ENCODE results near the gene CSF2.

The CSF2 gene

GRCh38 chr5:132069994-132070393 is 3.6 kb upstream of the CSF2 start:
- no peaks in the 10 kb centered on the region for H3K36me3 ChIP-seq (ENCODE audit: insufficient read depth, low read length)
- H3K9me3 ChIP-seq (ENCODE audit: control insufficient read depth, insufficient read depth, low read length) = no peaks in the 10 kb centered on the region
- peaks cover 3% of the 10 kb centered on the region; the same call in 1 of the 2 replicates for H3K4me1 ChIP-seq (ENCODE audit: insufficient read depth, low read length)
- no peak overlapping the region for H3K9ac ChIP-seq (ENCODE audit: low read depth, low read length)

GRCh38 chr5:132070460-132071337 is 2.9 kb upstream of the CSF2 start:
- H3K36me3 ChIP-seq (ENCODE audit: insufficient read depth, low read length) = no peaks in the 10 kb centered on the region
- no peaks in the 10 kb centered on the region for H3K9me3 ChIP-seq (ENCODE audit: control insufficient read depth, insufficient read depth, low read length)
- no peaks in the 10 kb centered on the region for H3K4me1 ChIP-seq (ENCODE audit: insufficient read depth, low read length)
- H3K9ac ChIP-seq (ENCODE audit: low read depth, low read length) = no peak overlapping the region

- Histone ChIP-seq H3K9me3 (ENCODE audit: control insufficient read depth, insufficient read depth, low read length) (no peaks in the 10 kb centered on the region), H3K4me1 (ENCODE audit: insufficient read depth, low read length) (no peaks in the 10 kb centered on the region), H3K36me3 (ENCODE audit: insufficient read depth, low read length) (no peaks in the 10 kb centered on the region), H3K9ac (ENCODE audit: low read depth, low read length) (no peak overlapping the region)
These were observed 2.3 kb upstream of the CSF2 start for GRCh38 chr5:132071338-132071707.

GRCh38 chr5:132072070-132072469 is 1.5 kb upstream of the CSF2 start:
- Histone ChIP-seq H3K9ac (ENCODE audit: low read depth, low read length) (no peak overlapping the region), H3K9me3 (ENCODE audit: control insufficient read depth, insufficient read depth, low read length) (no peaks in the 10 kb centered on the region), H3K36me3 (ENCODE audit: insufficient read depth, low read length) (no peaks in the 10 kb centered on the region), H3K4me1 (ENCODE audit: insufficient read depth, low read length) (no peaks in the 10 kb centered on the region)

GRCh38 chr5:132072528-132072927 is 1.1 kb upstream of the CSF2 start:
- Histone ChIP-seq H3K4me1 (ENCODE audit: insufficient read depth, low read length) (no peaks in the 10 kb centered on the region), H3K36me3 (ENCODE audit: insufficient read depth, low read length) (no peaks in the 10 kb centered on the region), H3K9ac (ENCODE audit: low read depth, low read length) (no peak overlapping the region), H3K9me3 (ENCODE audit: control insufficient read depth, insufficient read depth, low read length) (no peaks in the 10 kb centered on the region)

DNA sequence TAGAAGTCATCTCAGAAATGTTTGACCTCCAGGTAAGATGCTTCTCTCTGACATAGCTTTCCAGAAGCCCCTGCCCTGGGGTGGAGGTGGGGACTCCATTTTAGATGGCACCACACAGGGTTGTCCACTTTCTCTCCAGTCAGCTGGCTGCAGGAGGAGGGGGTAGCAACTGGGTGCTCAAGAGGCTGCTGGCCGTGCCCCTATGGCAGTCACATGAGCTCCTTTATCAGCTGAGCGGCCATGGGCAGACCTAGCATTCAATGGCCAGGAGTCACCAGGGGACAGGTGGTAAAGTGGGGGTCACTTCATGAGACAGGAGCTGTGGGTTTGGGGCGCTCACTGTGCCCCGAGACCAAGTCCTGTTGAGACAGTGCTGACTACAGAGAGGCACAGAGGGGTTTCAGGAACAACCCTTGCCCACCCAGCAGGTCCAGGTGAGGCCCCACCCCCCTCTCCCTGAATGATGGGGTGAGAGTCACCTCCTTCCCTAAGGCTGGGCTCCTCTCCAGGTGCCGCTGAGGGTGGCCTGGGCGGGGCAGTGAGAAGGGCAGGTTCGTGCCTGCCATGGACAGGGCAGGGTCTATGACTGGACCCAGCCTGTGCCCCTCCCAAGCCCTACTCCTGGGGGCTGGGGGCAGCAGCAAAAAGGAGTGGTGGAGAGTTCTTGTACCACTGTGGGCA is 642 bp downstream of the CSF2 start:
- no peak overlapping the region for H3K9ac ChIP-seq (ENCODE audit: low read depth, low read length)
- H3K36me3 ChIP-seq (ENCODE audit: insufficient read depth, low read length) = no peaks in the 10 kb centered on the region
- H3K4me1 ChIP-seq (ENCODE audit: insufficient read depth, low read length) = no peaks in the 10 kb centered on the region
- H3K9me3 ChIP-seq (ENCODE audit: control insufficient read depth, insufficient read depth, low read length) = no peaks in the 10 kb centered on the region

DNA sequence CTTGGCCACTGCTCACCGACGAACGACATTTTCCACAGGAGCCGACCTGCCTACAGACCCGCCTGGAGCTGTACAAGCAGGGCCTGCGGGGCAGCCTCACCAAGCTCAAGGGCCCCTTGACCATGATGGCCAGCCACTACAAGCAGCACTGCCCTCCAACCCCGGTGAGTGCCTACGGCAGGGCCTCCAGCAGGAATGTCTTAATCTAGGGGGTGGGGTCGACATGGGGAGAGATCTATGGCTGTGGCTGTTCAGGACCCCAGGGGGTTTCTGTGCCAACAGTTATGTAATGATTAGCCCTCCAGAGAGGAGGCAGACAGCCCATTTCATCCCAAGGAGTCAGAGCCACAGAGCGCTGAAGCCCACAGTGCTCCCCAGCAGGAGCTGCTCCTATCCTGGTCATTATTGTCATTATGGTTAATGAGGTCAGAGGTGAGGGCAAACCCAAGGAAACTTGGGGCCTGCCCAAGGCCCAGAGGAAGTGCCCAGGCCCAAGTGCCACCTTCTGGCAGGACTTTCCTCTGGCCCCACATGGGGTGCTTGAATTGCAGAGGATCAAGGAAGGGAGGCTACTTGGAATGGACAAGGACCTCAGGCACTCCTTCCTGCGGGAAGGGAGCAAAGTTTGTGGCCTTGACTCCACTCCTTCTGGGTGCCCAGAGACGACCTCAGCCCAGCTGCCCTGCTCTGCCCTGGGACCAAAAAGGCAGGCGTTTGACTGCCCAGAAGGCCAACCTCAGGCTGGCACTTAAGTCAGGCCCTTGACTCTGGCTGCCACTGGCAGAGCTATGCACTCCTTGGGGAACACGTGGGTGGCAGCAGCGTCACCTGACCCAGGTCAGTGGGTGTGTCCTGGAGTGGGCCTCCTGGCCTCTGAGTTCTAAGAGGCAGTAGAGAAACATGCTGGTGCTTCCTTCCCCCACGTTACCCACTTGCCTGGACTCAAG is 1.5 kb downstream of the CSF2 start:
- H3K9ac ChIP-seq (ENCODE audit: low read depth, low read length) = no peak overlapping the region
- H3K36me3 ChIP-seq (ENCODE audit: insufficient read depth, low read length) = no peaks in the 10 kb centered on the region
- H3K4me1 ChIP-seq (ENCODE audit: insufficient read depth, low read length) = no peaks in the 10 kb centered on the region
- no peaks in the 10 kb centered on the region for H3K9me3 ChIP-seq (ENCODE audit: control insufficient read depth, insufficient read depth, low read length)

DNA sequence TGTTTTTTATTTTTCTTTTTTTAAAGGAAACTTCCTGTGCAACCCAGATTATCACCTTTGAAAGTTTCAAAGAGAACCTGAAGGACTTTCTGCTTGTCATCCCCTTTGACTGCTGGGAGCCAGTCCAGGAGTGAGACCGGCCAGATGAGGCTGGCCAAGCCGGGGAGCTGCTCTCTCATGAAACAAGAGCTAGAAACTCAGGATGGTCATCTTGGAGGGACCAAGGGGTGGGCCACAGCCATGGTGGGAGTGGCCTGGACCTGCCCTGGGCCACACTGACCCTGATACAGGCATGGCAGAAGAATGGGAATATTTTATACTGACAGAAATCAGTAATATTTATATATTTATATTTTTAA is 2.1 kb downstream of the CSF2 start:
- Histone ChIP-seq H3K4me1 (ENCODE audit: insufficient read depth, low read length) (no peaks in the 10 kb centered on the region), H3K9ac (ENCODE audit: low read depth, low read length) (no peak overlapping the region), H3K36me3 (ENCODE audit: insufficient read depth, low read length) (no peaks in the 10 kb centered on the region), H3K9me3 (ENCODE audit: control insufficient read depth, insufficient read depth, low read length) (no peaks in the 10 kb centered on the region)

GRCh38 chr5:132076202-132076830 is 2.7 kb downstream of the CSF2 start:
- no peak overlapping the region for H3K9ac ChIP-seq (ENCODE audit: low read depth, low read length)
- H3K36me3 ChIP-seq (ENCODE audit: insufficient read depth, low read length) = no peaks in the 10 kb centered on the region
- no peaks in the 10 kb centered on the region for H3K4me1 ChIP-seq (ENCODE audit: insufficient read depth, low read length)

DNA sequence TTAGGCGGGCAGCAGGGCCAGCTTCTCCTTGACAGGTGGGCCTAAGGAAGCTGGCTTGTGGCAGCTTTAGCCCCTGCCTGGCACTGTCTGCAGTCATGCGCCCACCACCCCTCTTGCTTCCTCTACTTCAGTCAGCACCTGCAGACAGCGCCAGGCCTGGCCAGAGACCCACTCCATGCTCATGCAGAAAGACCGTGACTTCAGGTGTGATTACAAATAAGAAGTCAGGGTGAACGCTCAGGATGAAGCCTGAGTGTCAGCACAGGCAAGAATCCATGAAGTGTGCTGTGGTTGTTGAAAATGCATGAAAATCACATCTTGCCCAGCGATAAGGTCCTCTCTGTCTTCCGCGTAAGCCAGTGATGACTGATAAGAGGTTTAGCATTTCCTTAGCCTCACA is 3.4 kb downstream of the CSF2 start:
- Histone ChIP-seq H3K9me3 (ENCODE audit: control insufficient read depth, insufficient read depth, low read length) (no peaks in the 10 kb centered on the region), H3K4me1 (ENCODE audit: insufficient read depth, low read length) (no peaks in the 10 kb centered on the region), H3K36me3 (ENCODE audit: insufficient read depth, low read length) (no peaks in the 10 kb centered on the region), H3K9ac (ENCODE audit: low read depth, low read length) (no peak overlapping the region)

More at GRCh38 chr5:132076202-132076830, 2.7 kb downstream of the CSF2 start:
- no peaks in the 10 kb centered on the region for H3K9me3 ChIP-seq (ENCODE audit: control insufficient read depth, insufficient read depth, low read length)

DNA sequence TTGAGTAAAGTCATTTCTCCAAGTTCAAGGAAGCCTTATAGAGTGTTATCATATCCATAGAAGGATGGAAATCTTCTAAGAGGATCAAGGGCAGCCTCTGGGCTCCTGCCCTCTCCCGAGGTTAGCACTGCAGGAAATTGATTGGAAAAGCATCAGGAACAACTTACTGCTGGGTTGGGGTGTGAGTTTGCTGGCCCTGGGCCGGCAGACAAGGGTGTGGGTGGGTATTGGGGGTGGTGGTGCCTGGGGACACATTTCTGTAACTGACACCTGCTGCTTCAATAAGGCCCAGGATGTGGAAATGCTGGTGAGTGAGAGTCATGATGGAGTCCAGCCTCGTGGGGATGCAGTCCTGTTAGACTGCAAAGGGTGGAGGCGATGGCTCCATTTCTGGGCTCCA is 5.5 kb downstream of the CSF2 start:
- Histone ChIP-seq H3K9me3 (ENCODE audit: control insufficient read depth, insufficient read depth, low read length) (no peaks in the 10 kb centered on the region), H3K9ac (ENCODE audit: low read depth, low read length) (no peak overlapping the region), H3K36me3 (ENCODE audit: insufficient read depth, low read length) (no peaks in the 10 kb centered on the region), H3K4me1 (ENCODE audit: insufficient read depth, low read length) (no peaks in the 10 kb centered on the region)

- Histone ChIP-seq H3K36me3 (ENCODE audit: insufficient read depth, low read length) (no peaks in the 10 kb centered on the region), H3K9ac (ENCODE audit: low read depth, low read length) (no peak overlapping the region), H3K4me1 (ENCODE audit: insufficient read depth, low read length) (no peaks in the 10 kb centered on the region), H3K9me3 (ENCODE audit: control insufficient read depth, insufficient read depth, low read length) (no peaks in the 10 kb centered on the region)
These were observed 6.0 kb downstream of the CSF2 start for GRCh38 chr5:132079619-132080018.

DNA sequence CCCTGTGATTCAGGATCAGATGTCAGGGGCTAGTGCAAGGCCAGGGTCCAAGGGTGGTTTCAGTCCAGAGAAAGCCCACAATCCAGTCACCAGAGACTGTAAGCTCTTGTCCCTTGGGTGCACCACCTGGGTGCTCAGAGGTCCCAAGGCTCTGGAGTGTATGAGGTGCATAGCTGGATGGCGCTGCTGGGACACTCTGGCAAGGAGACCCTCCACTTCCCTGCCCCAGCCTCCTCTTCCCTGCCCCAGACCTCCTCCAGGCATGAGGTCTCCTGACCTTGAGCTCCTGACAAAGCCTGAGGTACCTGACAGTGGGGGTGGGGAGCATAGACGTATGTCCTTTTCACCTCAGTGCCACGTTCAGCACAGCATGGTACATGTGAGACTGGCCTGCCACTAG is 7.0 kb downstream of the CSF2 start:
- Histone ChIP-seq H3K9ac (ENCODE audit: low read depth, low read length) (no peak overlapping the region), H3K4me1 (ENCODE audit: insufficient read depth, low read length) (no peaks in the 10 kb centered on the region), H3K9me3 (ENCODE audit: control insufficient read depth, insufficient read depth, low read length) (no peaks in the 10 kb centered on the region), H3K36me3 (ENCODE audit: insufficient read depth, low read length) (no peaks in the 10 kb centered on the region)

GRCh38 chr5:132081458-132081857 is 7.9 kb downstream of the CSF2 start:
- Histone ChIP-seq H3K9me3 (ENCODE audit: control insufficient read depth, insufficient read depth, low read length) (no peaks in the 10 kb centered on the region), H3K36me3 (ENCODE audit: insufficient read depth, low read length) (no peaks in the 10 kb centered on the region), H3K9ac (ENCODE audit: low read depth, low read length) (no peak overlapping the region), H3K4me1 (ENCODE audit: insufficient read depth, low read length) (no peaks in the 10 kb centered on the region)

Data from ES-I3 (cell line).